HepG2 (cell line): Measurements from ENCODE around the gene OR8K3. TPM values are rescaled to one million over a fixed set of nuclear protein-coding genes. Genes with fewer than 3 reads are reported as not detected.

Experiments
- ATAC-seq: fragments of 200-7000 bp; cut with Tn5 transposase; 3 replicates; pipeline ENCODE4 v1.9.1; 2020; ENCODE audit warnings: mild to moderate bottlenecking, moderate library complexity
- Bru-seq: library from RNA; stranded (reverse); fragments of 400-500 nt; gene quantifications from one replicate; lab custom pipeline; 2021; lab: Mats Ljungman, UMichigan
- BruChase-seq, 2 experiments: library from RNA; stranded (reverse); fragments of 400-500 nt; gene quantifications; one replicate each; lab custom pipeline; 2021; lab: Mats Ljungman, UMichigan
- BruUV-seq: library from RNA; stranded (reverse); fragments of 400-500 nt; replicated peaks from 2 replicates; lab custom pipeline; 2021; lab: Mats Ljungman, UMichigan
- CTCF ChIA-PET: fragments of 300-600 bp; formaldehyde crosslinking; extraction: SDS; loops from one replicate; lab custom pipeline; 2021; ENCODE audit warnings: low total read pairs, inconsistent platforms, low intra/inter-chr PET ratio; lab: Yijun Ruan, JAX
- POLR2A ChIA-PET: fragments of 350-600 bp; sonication (Branson Sonifier 250); formaldehyde crosslinking; loops from one replicate; lab custom pipeline; 2020; ENCODE audit warnings: antibody characterized with exemption, inconsistent platforms; lab: Yijun Ruan, JAX
- DNase-seq: peaks from one replicate; pipeline ENCODE4 v3.0.0-alpha.2; 2015; ENCODE audit warnings: low spot score
- FAIRE-seq: peaks from 3 replicates; lab custom pipeline; 2011; peaks lifted over from hg19 to GRCh38; lab: Jason Lieb, UNC
- H2AFZ ChIP-seq: one replicate; pipeline ENCODE4 v1.6.1; 2011; ENCODE audit warnings: low read length, inconsistent platforms
- H3K27ac ChIP-seq: fragments of 300-600 bp; 3 replicates; pipeline ENCODE4 v1.8.0; 2011; ENCODE audit warnings: mixed run types, mild to moderate bottlenecking, mixed read lengths, low read length, inconsistent platforms; ENCODE audit not compliant: insufficient read depth; ENCODE audit errors: extremely low read length
- H3K27me3 ChIP-seq, 2 experiments: fragments of 200-600 bp in 1 of 2; 2 replicates in 1 of 2; 3 replicates in 1 of 2; pipeline versions ENCODE4 v1.6.0 to v1.8.0; 2011; ENCODE audit warnings: low read length in 2 of 2, mild to moderate bottlenecking in 2 of 2, moderate library complexity in 2 of 2, inconsistent platforms in 1 of 2; ENCODE audit not compliant: insufficient read depth in 2 of 2, control insufficient read depth in 1 of 2
- H3K36me3 ChIP-seq, 2 experiments: fragments of 200-600 bp in 1 of 2; replicated peaks in 1 of 2; 2 replicates in 1 of 2; 3 replicates in 1 of 2; pipeline versions ENCODE4 v1.5.1 to v1.8.0; 2011; ENCODE audit warnings: low read length in 2 of 2, inconsistent platforms in 1 of 2; ENCODE audit not compliant: insufficient read depth in 2 of 2, control insufficient read depth in 1 of 2
- H3K4me1 ChIP-seq: 2 replicates; pipeline ENCODE4 v1.5.1; 2012; ENCODE audit warnings: low read length, inconsistent platforms; ENCODE audit not compliant: insufficient read depth
- H3K4me2 ChIP-seq: 2 replicates; pipeline ENCODE4 v1.6.0; 2011; ENCODE audit warnings: low read depth, low read length, inconsistent platforms
- H3K4me3 ChIP-seq, 3 experiments: fragments of 200-600 bp in 1 of 3; sonication (generic), shearing (Covaris generic) in 1 of 3; replicated peaks in 1 of 3; 2 replicates each; pipeline ENCODE4 v1.5.1; 2011 to 2016; ENCODE audit warnings: low read length in 3 of 3, inconsistent platforms in 2 of 3, low read depth in 2 of 3, mild to moderate bottlenecking in 2 of 3, control low read depth in 1 of 3, mixed read lengths in 1 of 3; ENCODE audit not compliant: insufficient read depth in 1 of 3
- H3K79me2 ChIP-seq: one replicate; pipeline ENCODE4 v1.6.1; 2011; ENCODE audit warnings: low read length, inconsistent platforms; ENCODE audit not compliant: insufficient read depth
- H3K9ac ChIP-seq: 2 replicates; pipeline ENCODE4 v1.6.0; 2011; ENCODE audit warnings: mild to moderate bottlenecking, low read depth, low read length, inconsistent platforms; ENCODE audit not compliant: insufficient read depth
- H3K9me3 ChIP-seq: 2 replicates; pipeline ENCODE4 v1.5.1; 2012; ENCODE audit warnings: mild to moderate bottlenecking, low read length
- H4K20me1 ChIP-seq: 2 replicates; pipeline ENCODE4 v1.6.0; 2011; ENCODE audit warnings: inconsistent platforms, mild to moderate bottlenecking, low read length, moderate library complexity; ENCODE audit not compliant: insufficient read depth
- SP140L ChIP-seq: sonication (generic); formaldehyde crosslinking; IDR thresholded peaks from 2 replicates; pipeline ENCODE4 v1.4.0; 2020; ENCODE audit warnings: missing genetic modification reagents, borderline replicate concordance
- TBP ChIP-seq: sonication (generic); formaldehyde crosslinking; IDR thresholded peaks from 2 replicates; pipeline ENCODE4 v1.5.0; 2020; ENCODE audit warnings: missing genetic modification reagents
- TBX3 ChIP-seq: fragments of 450-650 bp; IDR thresholded peaks from 2 replicates; pipeline ENCODE4 v1.6.1; 2017; ENCODE audit warnings: antibody characterized with exemption, mild to moderate bottlenecking, inconsistent platforms, borderline replicate concordance
- ZGPAT ChIP-seq: IDR thresholded peaks from 2 replicates; pipeline ENCODE4 v1.6.1; 2016; ENCODE audit warnings: mild to moderate bottlenecking
- ZNF549 ChIP-seq: sonication (generic); formaldehyde crosslinking; IDR thresholded peaks from 2 replicates; pipeline ENCODE4 v1.5.0; 2020; ENCODE audit warnings: missing genetic modification reagents
- ZNF574 ChIP-seq: sonication (generic); formaldehyde crosslinking; IDR thresholded peaks from 2 replicates; pipeline ENCODE4 v1.4.0; 2020; ENCODE audit warnings: missing genetic modification reagents
- ZNF678 ChIP-seq: sonication (generic); formaldehyde crosslinking; IDR thresholded peaks from 2 replicates; pipeline ENCODE4 v1.4.0; 2020; ENCODE audit warnings: mild to moderate bottlenecking, missing genetic modification reagents
- ZNF770 ChIP-seq: sonication (generic); formaldehyde crosslinking; IDR thresholded peaks from 2 replicates; pipeline ENCODE4 v1.5.0; 2020; ENCODE audit warnings: mild to moderate bottlenecking, missing genetic modification reagents
- in situ Hi-C: cut with HindIII; loops from 2 replicates; pipeline ENCODE4 v1.10.0; 2017; ENCODE audit warnings: low pct_unique_long_range_greater_than_20kb; ENCODE audit not compliant: extremely low pct_ligation_motif_present
- intact Hi-C: fragments of 100-400 bp; cut with micrococcal nuclease; formaldehyde crosslinking; loops from one replicate; pipeline ENCODE4 v1.10.0; 2022; ENCODE audit not compliant: unreplicated experiment
- long read RNA-seq, 2 experiments: library from RNA in 1 of 2; library from polyadenylated mRNA in 1 of 2; stranded (forward) in 1 of 2; unstranded in 1 of 2; transcript quantifications; one replicate each; pipeline ENCODE4 v2.0.0, GENCODE V29; 2019 to 2022
- polyA minus RNA-seq, 3 experiments: library from RNA; depleted of rRNA, polyadenylated mRNA; stranded (reverse); fragments of >200 nt; gene quantifications; 2 replicates each; pipeline ENCODE4 v1.2.3, GENCODE V29; 2011; ENCODE audit warnings: low replicate concordance in 1 of 3
- polyA plus RNA-seq, 8 experiments: library from polyadenylated mRNA; depleted of rRNA in 3 of 8; stranded (reverse) in 7 of 8; unstranded in 1 of 8; fragments of >200 nt; fragmentation: Illumina TruSeq in 4 of 8; extraction: Trizol in 4 of 8; gene quantifications; 2 replicates each; pipeline versions ENCODE4 v1.2.1 to v1.2.3, GENCODE V29; 2011 to 2016; ENCODE audit warnings: low read depth in 4 of 8, missing spikeins in 1 of 8, mixed read lengths in 1 of 8; ENCODE audit not compliant: insufficient read depth in 1 of 8
- total RNA-seq, 5 experiments: library from RNA; depleted of rRNA; stranded (reverse); fragments of >200 nt; fragmentation: Illumina TruSeq; extraction: Trizol; gene quantifications; 2 replicates each; pipeline ENCODE4 v1.2.3, GENCODE V29; 2016; ENCODE audit warnings: low read depth in 1 of 5

Gene OR8K3
- total RNA-seq (2016; rRNA removed; fragmentation: Illumina TruSeq; extraction: Trizol), result not detected in 2 replicates
- not detected in 2 replicates for total RNA-seq (2016; cell fraction: cytosol; rRNA removed; fragmentation: Illumina TruSeq; extraction: Trizol; ENCODE audit: low read depth)
- total RNA-seq (2016; cell fraction: insoluble cytoplasmic fraction; rRNA removed; fragmentation: Illumina TruSeq; extraction: Trizol), result not detected in 2 replicates
- total RNA-seq (2016; cell fraction: membrane; rRNA removed; fragmentation: Illumina TruSeq; extraction: Trizol), result not detected in 2 replicates
- total RNA-seq (2016; cell fraction: nucleus; rRNA removed; fragmentation: Illumina TruSeq; extraction: Trizol), result not detected in 2 replicates
- polyA plus RNA-seq (2011; rRNA removed), result not detected in 2 replicates
- not detected in 2 replicates for polyA plus RNA-seq (2011; cell fraction: cytosol; rRNA removed)
- not detected in 2 replicates for polyA plus RNA-seq (2011; cell fraction: nucleus; rRNA removed)
- polyA plus RNA-seq (2012), result not detected in 2 replicates
- not detected in 2 replicates for polyA plus RNA-seq (2016; cell fraction: cytosol; fragmentation: Illumina TruSeq; extraction: Trizol; ENCODE audit: low read depth)
- polyA plus RNA-seq (2016; cell fraction: insoluble cytoplasmic fraction; fragmentation: Illumina TruSeq; extraction: Trizol; ENCODE audit: low read depth), result not detected in 2 replicates
- not detected in 2 replicates for polyA plus RNA-seq (2016; cell fraction: membrane; fragmentation: Illumina TruSeq; extraction: Trizol; ENCODE audit: low read depth)
- not detected in 2 replicates for polyA plus RNA-seq (2016; cell fraction: nucleus; fragmentation: Illumina TruSeq; extraction: Trizol; ENCODE audit: insufficient read depth, low read depth)
- not detected in 2 replicates for polyA minus RNA-seq (2011; rRNA and poly(A)+ RNA removed; ENCODE audit: low replicate concordance)
- not detected in 2 replicates for polyA minus RNA-seq (2011; cell fraction: cytosol; rRNA and poly(A)+ RNA removed)
- not detected in 2 replicates for polyA minus RNA-seq (2011; cell fraction: nucleus; rRNA and poly(A)+ RNA removed)
- Bru-seq, nascent RNA, result not detected
- BruChase-seq, experiment 1, labeled RNA remaining after a 6-hour chase, result not detected
- BruChase-seq, experiment 2, labeled RNA remaining after a 2-hour chase, result not detected
- long read RNA-seq, experiment 1, result 0 reads
- long read RNA-seq, experiment 2, result 0 reads

- intact Hi-C loops, result no loop called here
- no peaks in the 10 kb centered on the region for H3K4me1 ChIP-seq
- peaks cover 36% of the 10 kb centered on the region for H3K9me3 ChIP-seq
- no peak within 1 kb of the TSS for H3K27ac ChIP-seq
- in situ Hi-C loops, result no loop called here
- no peak within 1 kb of the TSS for H3K4me2 ChIP-seq
- no peaks in the 10 kb centered on the region for H4K20me1 ChIP-seq
- CTCF ChIA-PET, result no interaction called here
- FAIRE-seq, result no peak
- no peak within 1 kb of the TSS for H2AFZ ChIP-seq
- no peak for ATAC-seq
- POLR2A ChIA-PET, result no interaction called here
- DNase-seq, result no peak
- H3K27me3 ChIP-seq, result no peaks in the 10 kb centered on the region; a peak in 1 of 5 replicates
- no peak within 1 kb of the TSS for H3K4me3 ChIP-seq
- BruUV-seq, result no TSS peak
- H3K9ac ChIP-seq, result no peak within 1 kb of the TSS
- H3K79me2 ChIP-seq, result no peaks in the 10 kb centered on the region
- TF ChIP-seq ZGPAT (CRISPR knock-in tag), result no peak
- TF ChIP-seq SP140L (CRISPR knock-in tag), result no peak
- TF ChIP-seq ZNF574 (CRISPR knock-in tag), result no peak
- no peak for TF ChIP-seq ZNF549 (CRISPR knock-in tag)
- TF ChIP-seq ZNF770 (CRISPR knock-in tag), result no peak
- TF ChIP-seq TBP (CRISPR knock-in tag), result no peak
- no peak for TF ChIP-seq TBX3
- TF ChIP-seq ZNF678, result no peak
- TF ChIP-seq, all 625 proteins: peak for 0
- no peaks in the 10 kb centered on the region for H3K36me3 ChIP-seq
Measured at GRCh38 chr11:56314844-56315243, at the start of gene OR8K3. Gene OR8K3, plus strand, starts transcription at chr11:56315144. Its CDS starts 3,163 bp downstream, at chr11:56318307.
